SU-DHL-6 (cell line): Measurements from ENCODE around the gene GJA3.

Experiments
- H2AFZ ChIP-seq: fragments of 200-600 bp; sonication (generic); 2 replicates; pipeline ENCODE4 v1.6.1; 2014; ENCODE audit warnings: low read depth, mild to moderate bottlenecking, moderate library complexity, mixed read lengths, antibody characterized with exemption, low read length; ENCODE audit not compliant: severe bottlenecking
- H3F3A ChIP-seq: fragments of 200-600 bp; shearing (Covaris generic); 2 replicates; pipeline ENCODE4 v1.6.0; 2016; ENCODE audit warnings: antibody characterized with exemption, mild to moderate bottlenecking; ENCODE audit not compliant: insufficient read depth
- H3K27ac ChIP-seq: fragments of 200-600 bp; sonication (generic); 2 replicates; pipeline ENCODE4 v1.5.1; 2016; ENCODE audit warnings: low read depth, mild to moderate bottlenecking, low read length, moderate library complexity, mixed read lengths
- H3K27me3 ChIP-seq: fragments of 200-600 bp; sonication (generic), shearing (Covaris generic); 2 replicates; pipeline ENCODE4 v1.6.0; 2014; ENCODE audit warnings: mild to moderate bottlenecking, low read length
- H3K36me3 ChIP-seq: fragments of 200-600 bp; sonication (generic); 2 replicates; pipeline ENCODE4 v1.6.1; 2014; ENCODE audit warnings: mild to moderate bottlenecking, low read length, mixed read lengths
- H3K4me2 ChIP-seq: fragments of 300-600, 200-600 bp; shearing (Covaris generic), sonication (generic); 2 replicates; pipeline ENCODE4 v1.6.0; 2014; ENCODE audit warnings: low read length, low read depth, mild to moderate bottlenecking; ENCODE audit not compliant: poor library complexity, severe bottlenecking
- H3K4me3 ChIP-seq: fragments of 200-600 bp; sonication (generic); 2 replicates; pipeline ENCODE4 v1.5.1; 2014; ENCODE audit warnings: antibody characterized with exemption, low read length, mild to moderate bottlenecking, mixed read lengths; ENCODE audit not compliant: insufficient read depth, poor library complexity, severe bottlenecking
- H3K79me2 ChIP-seq: fragments of 200-600 bp; sonication (generic); 2 replicates; pipeline ENCODE4 v1.6.1; 2014; ENCODE audit warnings: mild to moderate bottlenecking, low read length, moderate library complexity; ENCODE audit not compliant: insufficient read depth
- H3K9ac ChIP-seq: fragments of 200-600 bp; sonication (generic); 2 replicates; pipeline ENCODE4 v1.7.0; 2014; ENCODE audit warnings: mild to moderate bottlenecking, low read length
- H3K9me2 ChIP-seq: fragments of 200-600 bp; sonication (generic); replicated peaks from 2 replicates; pipeline ENCODE4 v1.6.1; 2014; ENCODE audit warnings: low read length; ENCODE audit not compliant: insufficient read depth
- H3K9me3 ChIP-seq: fragments of 200-600 bp; sonication (generic); 2 replicates; pipeline ENCODE4 v1.6.1; 2014; ENCODE audit warnings: low read length, mixed read lengths; ENCODE audit not compliant: insufficient read depth
- H4K20me1 ChIP-seq: fragments of 200-600 bp; sonication (generic); 2 replicates; pipeline ENCODE4 v1.6.1; 2014; ENCODE audit warnings: low read depth, mild to moderate bottlenecking, antibody characterized with exemption, low read length, moderate library complexity, mixed read lengths
- EZH2phosphoT487 ChIP-seq: fragments of 200-600 bp; sonication (generic), shearing (Covaris generic); conservative IDR thresholded peaks from 2 replicates; pipeline ENCODE4 v1.6.1; 2018; ENCODE audit warnings: mild to moderate bottlenecking, antibody characterized with exemption, low read length, moderate library complexity, mixed read lengths
- TF ChIP-seq, protein P1 (sequence below): fragments of 200-600 bp; sonication (generic); IDR thresholded peaks from one replicate; pipeline ENCODE4 v1.5.1; 2017; ENCODE audit warnings: antibody characterized with exemption, mild to moderate bottlenecking, low read length, moderate library complexity; ENCODE audit not compliant: insufficient read depth, poor library complexity, severe bottlenecking

Gene GJA3

DNA sequence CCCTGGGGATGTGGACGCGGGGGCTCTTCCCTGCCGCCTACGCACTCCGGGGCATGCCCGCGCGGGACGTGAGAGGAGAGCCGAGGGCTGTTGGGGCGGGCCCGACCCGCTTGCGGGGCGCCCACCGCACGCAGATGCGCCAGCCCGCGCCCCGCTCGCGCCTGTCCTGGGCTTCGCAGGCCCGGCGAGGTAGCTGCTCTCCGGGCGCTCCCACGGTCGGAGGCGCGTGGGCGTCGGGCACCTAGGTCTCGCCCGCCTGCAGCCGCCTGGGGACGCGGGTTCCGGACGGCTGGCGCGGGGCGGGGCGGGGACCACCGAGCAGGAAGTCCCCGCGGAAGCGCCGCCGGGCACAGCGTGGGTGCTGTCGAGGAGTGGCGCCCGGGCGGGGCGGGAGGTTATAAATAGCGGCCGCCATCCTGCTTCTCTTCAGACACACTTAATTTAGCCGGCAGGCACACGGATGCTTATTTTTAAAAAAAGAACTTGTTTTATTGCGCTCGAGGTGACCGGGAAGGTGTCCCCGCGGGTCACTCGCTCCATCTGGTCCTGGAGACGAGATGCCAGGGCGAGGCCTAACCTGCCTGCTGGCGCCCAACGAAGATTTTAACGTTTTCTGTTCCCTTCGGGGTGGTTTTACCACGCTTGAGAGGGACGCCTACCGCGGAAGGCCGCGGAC lies 561 bp upstream of the GJA3 start:
- Histone ChIP-seq H2AFZ (peak overlapping the region; percentile 66), H3F3A (peaks cover 12% of the 10 kb centered on the region; the same call in 1 of the 2 replicates), H3K36me3 (no peaks in the 10 kb centered on the region), H3K27ac (no peak overlapping the region), H3K9me3 (no peaks in the 10 kb centered on the region), H3K9me2 (no peaks in the 10 kb centered on the region), H3K4me2 (peak overlapping the region; percentile 68), H4K20me1 (0 out of 2 replicates have a peak, but pooled peaks cover 4% of the 10 kb centered on the region), H3K4me3 (peak overlapping the region; percentile 50), H3K9ac (peak overlapping the region; percentile 21; the same call in 1 of the 2 replicates), H3K79me2 (no peaks in the 10 kb centered on the region), H3K27me3 (no peaks in the 10 kb centered on the region; the same call in 1 of the 2 replicates)
- no peak for TF ChIP-seq EZH2phosphoT487
- TF ChIP-seq, protein P1, sequence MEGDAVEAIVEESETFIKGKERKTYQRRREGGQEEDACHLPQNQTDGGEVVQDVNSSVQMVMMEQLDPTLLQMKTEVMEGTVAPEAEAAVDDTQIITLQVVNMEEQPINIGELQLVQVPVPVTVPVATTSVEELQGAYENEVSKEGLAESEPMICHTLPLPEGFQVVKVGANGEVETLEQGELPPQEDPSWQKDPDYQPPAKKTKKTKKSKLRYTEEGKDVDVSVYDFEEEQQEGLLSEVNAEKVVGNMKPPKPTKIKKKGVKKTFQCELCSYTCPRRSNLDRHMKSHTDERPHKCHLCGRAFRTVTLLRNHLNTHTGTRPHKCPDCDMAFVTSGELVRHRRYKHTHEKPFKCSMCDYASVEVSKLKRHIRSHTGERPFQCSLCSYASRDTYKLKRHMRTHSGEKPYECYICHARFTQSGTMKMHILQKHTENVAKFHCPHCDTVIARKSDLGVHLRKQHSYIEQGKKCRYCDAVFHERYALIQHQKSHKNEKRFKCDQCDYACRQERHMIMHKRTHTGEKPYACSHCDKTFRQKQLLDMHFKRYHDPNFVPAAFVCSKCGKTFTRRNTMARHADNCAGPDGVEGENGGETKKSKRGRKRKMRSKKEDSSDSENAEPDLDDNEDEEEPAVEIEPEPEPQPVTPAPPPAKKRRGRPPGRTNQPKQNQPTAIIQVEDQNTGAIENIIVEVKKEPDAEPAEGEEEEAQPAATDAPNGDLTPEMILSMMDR: no peak

DNA sequence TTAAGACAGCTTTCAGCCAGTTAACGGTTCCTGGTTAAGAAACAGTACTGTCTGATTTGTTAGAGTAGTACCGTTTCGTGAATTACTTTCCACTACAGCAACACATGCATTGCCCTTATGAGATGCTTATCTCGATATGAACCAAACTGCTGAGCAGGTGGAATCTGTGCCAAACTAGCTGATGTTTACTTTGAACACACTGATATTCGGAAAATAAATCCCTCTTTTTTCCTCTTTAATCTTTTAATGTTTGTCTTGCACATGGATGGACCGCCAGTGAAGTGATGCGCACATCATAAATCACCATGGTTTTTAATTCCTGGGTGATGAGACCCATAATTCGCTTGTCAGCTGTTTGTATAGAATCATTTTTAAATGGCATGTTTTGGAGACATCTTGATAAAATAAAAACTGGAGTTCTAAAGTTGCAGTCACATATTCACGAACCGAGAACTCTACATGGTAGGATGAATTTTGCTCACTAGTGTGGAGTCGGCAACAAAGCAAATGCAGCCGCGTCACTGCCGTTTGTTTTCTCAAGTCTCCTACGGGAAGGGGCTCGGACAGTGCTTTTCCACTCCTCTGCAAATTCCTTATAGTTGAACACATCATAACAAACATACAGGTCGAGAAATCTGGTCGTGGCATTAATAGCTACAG lies 1.1 kb downstream of the GJA3 start:
- no peak overlapping the region for H2AFZ ChIP-seq
- H3K4me3 ChIP-seq: no peak overlapping the region
- no peaks in the 10 kb centered on the region for H3K36me3 ChIP-seq
- no peaks in the 10 kb centered on the region for H3K9me3 ChIP-seq
- H3F3A ChIP-seq: peaks cover 12% of the 10 kb centered on the region; the same call in 1 of the 2 replicates
- no peaks in the 10 kb centered on the region for H3K79me2 ChIP-seq
- H4K20me1 ChIP-seq: 0 out of 2 replicates have a peak, but pooled peaks cover 4% of the 10 kb centered on the region
- TF ChIP-seq, protein P1: no peak
- TF ChIP-seq EZH2phosphoT487: no peak
- H3K27me3 ChIP-seq: no peaks in the 10 kb centered on the region; the same call in 1 of the 2 replicates
- H3K4me2 ChIP-seq: peak overlapping the region; percentile 68
- H3K9ac ChIP-seq: no peak overlapping the region
- no peaks in the 10 kb centered on the region for H3K9me2 ChIP-seq
- no peak overlapping the region for H3K27ac ChIP-seq

DNA sequence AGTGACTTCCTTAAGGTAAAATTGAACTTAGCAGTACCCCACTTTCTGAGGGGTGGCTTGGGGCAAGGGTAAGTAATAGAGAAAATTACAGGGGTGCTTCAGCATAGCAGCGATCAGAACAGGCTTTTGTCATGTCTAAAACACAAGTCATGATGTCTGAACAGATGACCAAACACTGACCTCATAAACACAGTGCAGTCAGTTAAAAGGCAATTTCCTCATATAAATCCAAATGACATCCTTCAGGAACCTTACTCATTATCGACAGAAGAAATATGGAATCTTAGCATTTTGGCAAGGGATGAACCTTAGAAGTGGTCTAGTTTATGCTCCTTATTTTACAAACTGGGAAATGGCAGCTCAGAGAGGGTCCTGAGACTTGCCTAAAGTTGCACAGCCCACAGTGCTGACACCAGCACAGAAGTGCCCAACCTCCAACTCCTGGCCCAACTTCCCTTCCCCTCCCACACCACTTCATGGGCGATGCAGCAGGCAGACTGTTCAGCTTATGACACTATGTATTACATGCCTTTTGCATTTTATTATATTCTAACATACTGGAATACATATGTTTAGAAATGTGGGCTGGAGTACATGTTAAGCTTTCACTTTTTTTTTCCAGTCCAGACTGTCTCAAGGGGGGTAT lies 3.6 kb downstream of the GJA3 start:
- no peak overlapping the region for H3K27ac ChIP-seq
- H4K20me1 ChIP-seq: 0 out of 2 replicates have a peak, but pooled peaks cover 4% of the 10 kb centered on the region
- H3K4me2 ChIP-seq: no peak overlapping the region
- H3K9me2 ChIP-seq: no peaks in the 10 kb centered on the region
- no peaks in the 10 kb centered on the region for H3K36me3 ChIP-seq
- H3F3A ChIP-seq: peaks cover 2% of the 10 kb centered on the region; the same call in 1 of the 2 replicates
- H2AFZ ChIP-seq: no peak overlapping the region
- H3K27me3 ChIP-seq: no peaks in the 10 kb centered on the region
- TF ChIP-seq, protein P1: no peak
- TF ChIP-seq EZH2phosphoT487: no peak
- H3K9me3 ChIP-seq: no peaks in the 10 kb centered on the region
- no peak overlapping the region for H3K9ac ChIP-seq
- H3K4me3 ChIP-seq: no peak overlapping the region
- H3K79me2 ChIP-seq: no peaks in the 10 kb centered on the region
